ENCODE data around the gene MYD88. TPM values are rescaled to one million over a fixed set of nuclear protein-coding genes. Genes with fewer than 3 reads are reported as not detected.

Gene MYD88
- total RNA-seq (10 to 100 TPM; 27.8 to 39.7 (median 33.4) TPM), polyA plus RNA-seq (10 to 100 TPM; 48.6 to 74.0 (median 58.4) TPM)

GRCh38 chr3:38138349-38139190 lies at the start of gene MYD88:
MYD88 (plus strand) TSS chr3:38138661; CDS start chr3:38138701, 40 bp downstream.
- peaks cover 0 to 52% (median 36%) of the 10 kb centered on the region in 4 donors for H3K4me1 ChIP-seq
- intact Hi-C loops (cut with DNase I) = loop anchor here (1.0 to 5.0 kb wide), 3 partner anchors 27 to 319 kb away; partner anchors contain the start of gene OXSR1
- WGBS, 2 donors = 1% methylated on average over 65 of the region's 65 CpGs

DNA sequence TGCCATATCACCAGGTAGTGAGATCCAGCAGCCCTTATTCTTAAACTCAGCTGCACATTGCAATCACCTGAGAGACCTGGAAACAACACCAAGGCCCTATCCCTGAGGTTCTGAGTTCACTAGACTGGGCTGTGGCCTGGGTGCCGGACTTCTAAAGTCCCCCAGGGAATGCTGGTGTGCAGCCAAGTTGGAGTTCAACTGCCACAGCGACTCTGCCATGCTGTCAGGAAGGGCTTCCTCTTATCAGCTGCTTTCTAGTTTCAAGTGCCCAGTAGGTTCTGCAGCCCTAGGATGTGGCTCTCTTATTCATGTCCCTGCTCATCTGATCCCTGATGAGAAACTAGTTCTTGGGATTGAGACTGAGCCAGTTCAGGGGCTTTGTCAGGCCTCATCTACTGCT lies 49.3 kb upstream of the MYD88 start:
- no peaks in the 10 kb centered on the region for H3K36me3 ChIP-seq
- WGBS, 2 donors = 89% methylated on average over 2 of the region's 2 CpGs
- no peak for DNase-seq
- no peak for TF ChIP-seq POLR2A (IDR thresholded peaks at IDR 0.05)
- no peak overlapping the region for H3K27ac ChIP-seq
- intact Hi-C loops (cut with DNase I) = no loop called here
- H3K27me3 ChIP-seq = no peaks in the 10 kb centered on the region
- no peaks in the 10 kb centered on the region for H3K4me1 ChIP-seq
- no peak overlapping the region for H3K4me3 ChIP-seq
- no peaks in the 10 kb centered on the region for H3K9me3 ChIP-seq

More at GRCh38 chr3:38138349-38139190, at the start of gene MYD88:
- peak; percentile 92 for DNase-seq
- no peaks in the 10 kb centered on the region for H3K9me3 ChIP-seq
- H3K27me3 ChIP-seq = no peaks in the 10 kb centered on the region
- TF ChIP-seq POLR2A (IDR thresholded peaks at IDR 0.05) (peak; percentile 43 to 65), POLR2AphosphoS5 (IDR thresholded peaks at IDR 0.05) (peak; percentile 23 to 71 (median 66)), CTCF (IDR thresholded peaks at IDR 0.05) (no peak), EP300 (IDR thresholded peaks at IDR 0.05) (no peak)
- peak within 1 kb of the TSS; percentile 72 to 96 (median 89) for H3K4me3 ChIP-seq
- H3K27ac ChIP-seq = peak within 1 kb of the TSS; percentile 89 to 97 (median 94)
- H3K36me3 ChIP-seq = peaks cover 0 to 37% (median 14%) of the 10 kb centered on the region in 4 donors

DNA sequence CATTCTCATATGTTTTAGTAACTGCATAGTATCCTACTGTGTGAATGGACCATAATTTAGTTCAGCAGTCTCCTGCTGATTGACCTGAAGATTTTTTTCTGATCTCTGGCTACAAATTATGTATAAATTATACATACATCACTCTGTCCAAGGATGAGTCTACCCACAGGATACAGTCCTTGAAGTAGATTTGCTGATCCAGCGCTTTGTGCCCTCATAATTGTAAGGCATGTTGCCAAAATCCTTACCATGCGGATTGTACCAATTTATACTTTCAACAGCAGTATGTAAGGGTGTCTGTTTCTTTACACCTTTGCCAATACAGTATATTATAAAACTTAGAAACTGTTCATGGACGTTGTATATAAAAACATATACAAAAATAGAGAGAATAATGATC lies 48.0 kb upstream of the MYD88 start:
- Histone ChIP-seq H3K4me1 (no peaks in the 10 kb centered on the region), H3K9me3 (no peaks in the 10 kb centered on the region), H3K27ac (no peak overlapping the region), H3K36me3 (no peaks in the 10 kb centered on the region), H3K27me3 (no peaks in the 10 kb centered on the region), H3K4me3 (no peak overlapping the region)
- DNase-seq = no peak
- 84 to 95% methylated on average over 3 of the region's 3 CpGs for WGBS, 2 donors
- intact Hi-C loops (cut with DNase I) = no loop called here
- TF ChIP-seq CTCF (IDR thresholded peaks at IDR 0.05) = no peak
- no peak for TF ChIP-seq POLR2A (IDR thresholded peaks at IDR 0.05)
- TF ChIP-seq POLR2AphosphoS5 (IDR thresholded peaks at IDR 0.05) = no peak
- TF ChIP-seq EP300 (IDR thresholded peaks at IDR 0.05) = no peak

DNA sequence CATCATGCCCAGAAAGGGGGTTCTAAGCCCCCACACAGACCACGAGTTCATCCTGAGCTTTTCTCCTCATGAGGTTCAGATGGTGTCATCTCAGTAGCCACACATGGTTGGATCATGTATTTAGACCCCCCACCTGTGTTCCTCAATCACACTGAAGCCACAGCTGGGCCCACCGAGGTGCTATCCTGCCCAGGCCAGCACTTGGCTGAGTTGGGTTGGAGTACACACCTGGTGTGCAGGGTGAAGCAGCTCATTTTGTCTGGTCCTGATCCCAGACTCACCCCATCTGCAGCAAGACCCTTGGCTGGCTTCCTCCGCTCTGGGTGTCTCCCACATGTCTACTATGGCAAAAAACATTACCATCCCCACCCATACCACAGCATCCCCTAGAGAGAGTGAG lies 43.5 kb upstream of the MYD88 start:
- TF ChIP-seq POLR2AphosphoS5 (IDR thresholded peaks at IDR 0.05) (no peak), POLR2A (IDR thresholded peaks at IDR 0.05) (no peak), EP300 (IDR thresholded peaks at IDR 0.05) (no peak), CTCF (IDR thresholded peaks at IDR 0.05) (no peak)
- 89 to 90% methylated on average over 3 of the region's 3 CpGs for WGBS, 2 donors
- no peaks in the 10 kb centered on the region for H3K36me3 ChIP-seq
- H3K27ac ChIP-seq = no peak overlapping the region
- H3K4me3 ChIP-seq = no peak overlapping the region
- H3K9me3 ChIP-seq = no peaks in the 10 kb centered on the region
- H3K27me3 ChIP-seq = no peaks in the 10 kb centered on the region
- no peaks in the 10 kb centered on the region for H3K4me1 ChIP-seq
- intact Hi-C loops (cut with DNase I) = no loop called here
- DNase-seq = no peak

DNA sequence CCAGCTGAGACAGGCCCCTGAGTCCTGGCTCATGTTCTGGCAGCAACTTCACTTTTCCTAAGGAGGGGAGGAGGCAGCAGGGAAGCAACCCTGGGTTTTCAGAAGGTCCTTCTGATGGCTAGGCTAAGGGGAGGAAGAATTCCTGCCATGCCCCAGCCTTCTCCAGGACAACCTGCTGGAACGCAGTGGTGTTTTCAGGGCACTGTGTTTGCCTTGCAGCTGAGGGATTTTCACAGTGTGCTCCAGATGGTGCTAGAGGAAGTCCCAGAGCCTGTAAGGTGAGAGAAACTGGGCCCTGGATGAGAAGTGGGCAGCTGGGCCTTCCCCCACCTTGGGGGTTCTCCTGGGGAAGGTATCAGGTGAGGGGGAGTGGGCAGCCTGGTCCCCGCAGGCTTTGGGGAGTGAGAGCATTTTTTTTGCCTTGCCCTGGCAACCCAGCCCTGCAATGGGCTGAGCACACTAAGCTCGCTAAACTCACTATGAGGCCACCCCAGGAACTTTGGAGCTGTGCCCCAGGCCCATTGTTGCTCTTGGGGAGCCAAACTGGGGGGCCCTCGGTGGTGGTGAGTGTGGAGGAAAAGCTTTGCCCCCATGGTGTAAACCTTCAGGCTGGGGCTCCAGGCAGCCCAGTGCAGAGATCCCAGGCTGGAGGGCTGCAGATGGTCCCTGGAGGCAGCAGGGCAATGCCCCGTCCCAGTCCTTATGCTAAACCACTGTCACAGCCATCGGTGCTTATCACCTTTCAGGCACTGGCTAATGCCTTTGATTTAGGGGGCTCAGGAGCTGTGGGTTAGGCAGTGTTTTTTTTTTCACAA lies 42.6 kb upstream of the MYD88 start:
- no peak for DNase-seq
- no peak overlapping the region for H3K27ac ChIP-seq
- no peak for TF ChIP-seq POLR2A (IDR thresholded peaks at IDR 0.05)
- no peak for TF ChIP-seq CTCF (IDR thresholded peaks at IDR 0.05)
- TF ChIP-seq EP300 (IDR thresholded peaks at IDR 0.05) = no peak
- TF ChIP-seq POLR2AphosphoS5 (IDR thresholded peaks at IDR 0.05) = no peak
- H3K4me3 ChIP-seq = no peak overlapping the region
- intact Hi-C loops (cut with DNase I) = no loop called here
- no peaks in the 10 kb centered on the region for H3K27me3 ChIP-seq
- 90% methylated on average over 6 of the region's 6 CpGs for WGBS, 2 donors
- no peaks in the 10 kb centered on the region for H3K4me1 ChIP-seq
- no peaks in the 10 kb centered on the region for H3K36me3 ChIP-seq
- no peaks in the 10 kb centered on the region for H3K9me3 ChIP-seq
